BE2C (cell line): ENCODE data around the gene TMEM132E.
A peak's percentile ranks its signal among the peaks of the same experiment; 100 is the strongest.

ENCODE experiments used
- DNase-seq: peaks from one replicate; pipeline ENCODE4 v3.0.0-alpha.2; 2020
- H3K27me3 ChIP-seq: fragments of 250-450 bp; sonication (Bioruptor Pico); 2 replicates; pipeline ENCODE4 v1.5.1; 2020; ENCODE audit warnings: mild to moderate bottlenecking
- H3K36me3 ChIP-seq: fragments of 250-450 bp; sonication (Bioruptor Pico); 2 replicates; pipeline ENCODE4 v1.5.1; 2020; ENCODE audit warnings: mild to moderate bottlenecking
- H3K4me1 ChIP-seq: fragments of 250-450 bp; sonication (Bioruptor Pico); 2 replicates; pipeline ENCODE4 v1.5.1; 2020
- H3K4me3 ChIP-seq: 2 replicates; pipeline ENCODE4 v1.5.1; 2011; ENCODE audit warnings: low read depth, low read length
- H3K9me3 ChIP-seq: fragments of 250-450 bp; sonication (Bioruptor Pico); 2 replicates; pipeline ENCODE4 v1.5.1; 2020
- TF ChIP-seq, protein P1 (sequence below): IDR thresholded peaks from 2 replicates; pipeline ENCODE4 v1.5.1; 2012; ENCODE audit warnings: mild to moderate bottlenecking, low read depth, low read length

Gene TMEM132E

GRCh38 chr17:34665150-34665806, 85.9 kb downstream of the TMEM132E start:
- Histone ChIP-seq H3K9me3 (no peaks in the 10 kb centered on the region), H3K27me3 (no peaks in the 10 kb centered on the region), H3K4me1 (peaks cover 22% of the 10 kb centered on the region), H3K36me3 (no peaks in the 10 kb centered on the region), H3K4me3 (no peak overlapping the region)
- TF ChIP-seq, protein P1, sequence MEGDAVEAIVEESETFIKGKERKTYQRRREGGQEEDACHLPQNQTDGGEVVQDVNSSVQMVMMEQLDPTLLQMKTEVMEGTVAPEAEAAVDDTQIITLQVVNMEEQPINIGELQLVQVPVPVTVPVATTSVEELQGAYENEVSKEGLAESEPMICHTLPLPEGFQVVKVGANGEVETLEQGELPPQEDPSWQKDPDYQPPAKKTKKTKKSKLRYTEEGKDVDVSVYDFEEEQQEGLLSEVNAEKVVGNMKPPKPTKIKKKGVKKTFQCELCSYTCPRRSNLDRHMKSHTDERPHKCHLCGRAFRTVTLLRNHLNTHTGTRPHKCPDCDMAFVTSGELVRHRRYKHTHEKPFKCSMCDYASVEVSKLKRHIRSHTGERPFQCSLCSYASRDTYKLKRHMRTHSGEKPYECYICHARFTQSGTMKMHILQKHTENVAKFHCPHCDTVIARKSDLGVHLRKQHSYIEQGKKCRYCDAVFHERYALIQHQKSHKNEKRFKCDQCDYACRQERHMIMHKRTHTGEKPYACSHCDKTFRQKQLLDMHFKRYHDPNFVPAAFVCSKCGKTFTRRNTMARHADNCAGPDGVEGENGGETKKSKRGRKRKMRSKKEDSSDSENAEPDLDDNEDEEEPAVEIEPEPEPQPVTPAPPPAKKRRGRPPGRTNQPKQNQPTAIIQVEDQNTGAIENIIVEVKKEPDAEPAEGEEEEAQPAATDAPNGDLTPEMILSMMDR = peak; percentile 7; the same call in 1 of the 2 replicates
- DNase-seq = peak; percentile 70

DNA sequence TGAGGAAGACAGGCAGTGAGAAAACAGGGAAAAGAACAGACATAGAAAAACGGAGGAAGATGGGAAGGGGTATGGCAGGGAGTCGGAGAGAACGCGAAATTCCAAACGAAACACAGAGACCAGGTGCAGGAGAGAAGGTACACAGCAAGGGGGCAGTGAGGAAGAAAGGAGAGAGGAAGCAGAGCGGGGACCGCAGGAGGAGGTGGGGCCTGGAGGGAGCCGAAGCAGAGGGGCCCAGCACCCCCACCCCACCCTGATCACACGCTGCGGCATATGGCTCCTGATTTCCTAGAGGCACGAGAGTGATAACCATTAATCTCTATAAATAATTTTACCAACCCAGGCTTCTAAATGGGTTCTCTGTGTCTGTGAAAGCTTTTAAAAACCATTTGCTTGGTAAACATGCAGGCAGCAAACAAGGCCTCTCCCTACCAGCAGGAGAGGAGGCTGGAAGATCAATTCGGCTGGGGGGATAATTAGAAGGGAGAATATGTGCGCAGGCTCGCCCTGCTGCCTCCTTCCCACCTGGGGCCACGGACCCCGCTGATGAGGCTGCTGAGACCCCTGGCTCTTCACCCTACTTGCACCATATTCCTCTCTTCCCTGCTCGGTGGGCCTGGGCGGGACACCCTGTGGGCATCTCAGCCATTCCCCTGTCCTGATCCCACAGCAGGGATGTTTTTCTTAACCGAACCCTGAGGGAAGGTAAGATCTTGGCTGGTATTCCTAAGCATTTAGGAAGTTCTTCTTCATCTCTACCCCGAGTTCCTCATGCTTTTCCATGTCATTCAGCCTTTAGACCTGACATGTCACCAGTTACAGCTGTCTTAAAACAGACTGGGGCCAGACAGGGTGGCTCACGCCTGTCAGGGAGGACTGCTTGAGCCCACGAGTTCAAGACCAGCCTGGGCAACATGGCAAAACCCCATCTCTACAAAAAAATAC, 86.7 kb downstream of the TMEM132E start:
- DNase-seq = peak; percentile 43

DNA sequence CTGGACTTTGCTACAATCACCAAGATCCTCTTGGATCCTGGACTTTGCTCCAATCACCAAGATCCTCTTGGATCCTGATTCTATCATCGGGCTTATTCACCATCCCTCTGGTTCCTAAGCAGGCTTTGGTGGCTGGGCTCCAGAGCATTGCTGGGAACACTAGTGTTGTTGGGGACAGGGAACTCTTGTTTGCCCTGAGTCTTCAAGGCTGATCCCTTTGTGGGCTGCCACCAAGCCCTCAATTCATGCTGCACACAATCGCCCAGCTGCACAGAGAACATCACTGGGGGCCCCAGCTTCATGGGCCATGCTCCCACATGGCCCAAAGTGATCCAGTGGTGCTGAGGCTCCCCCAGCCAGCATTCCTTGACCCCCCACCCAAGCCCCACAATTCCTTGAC, 88.3 kb downstream of the TMEM132E start:
- Histone ChIP-seq H3K27me3 (no peaks in the 10 kb centered on the region), H3K36me3 (no peaks in the 10 kb centered on the region), H3K9me3 (no peaks in the 10 kb centered on the region), H3K4me3 (no peak overlapping the region), H3K4me1 (peaks cover 22% of the 10 kb centered on the region)
- no peak for DNase-seq
- TF ChIP-seq, protein P1 = no peak

More for the DNA sequence above, 86.7 kb downstream of the TMEM132E start:
- H3K36me3 ChIP-seq = no peaks in the 10 kb centered on the region
- no peaks in the 10 kb centered on the region for H3K27me3 ChIP-seq
- no peak overlapping the region for H3K4me3 ChIP-seq
- peaks cover 22% of the 10 kb centered on the region for H3K4me1 ChIP-seq
- TF ChIP-seq, protein P1 = peak; percentile 25
- no peaks in the 10 kb centered on the region for H3K9me3 ChIP-seq

- no peaks in the 10 kb centered on the region for H3K36me3 ChIP-seq
- peaks cover 22% of the 10 kb centered on the region for H3K4me1 ChIP-seq
- H3K27me3 ChIP-seq = no peaks in the 10 kb centered on the region
- H3K9me3 ChIP-seq = no peaks in the 10 kb centered on the region
- H3K4me3 ChIP-seq = no peak overlapping the region
- no peak for DNase-seq
- TF ChIP-seq, protein P1 = no peak
Measured at GRCh38 chr17:34668206-34668605, 88.8 kb downstream of the TMEM132E start.

GRCh38 chr17:34669511-34669910, 90.1 kb downstream of the TMEM132E start:
- no peaks in the 10 kb centered on the region for H3K27me3 ChIP-seq
- no peak for DNase-seq
- no peaks in the 10 kb centered on the region for H3K9me3 ChIP-seq
- no peak overlapping the region for H3K4me3 ChIP-seq
- H3K36me3 ChIP-seq = no peaks in the 10 kb centered on the region
- TF ChIP-seq, protein P1 = no peak
- H3K4me1 ChIP-seq = peaks cover 22% of the 10 kb centered on the region

GRCh38 chr17:34670618-34671017, 91.2 kb downstream of the TMEM132E start:
- H3K36me3 ChIP-seq = no peaks in the 10 kb centered on the region
- no peaks in the 10 kb centered on the region for H3K9me3 ChIP-seq
- no peaks in the 10 kb centered on the region for H3K27me3 ChIP-seq
- no peak for DNase-seq
- H3K4me3 ChIP-seq = no peak overlapping the region
- H3K4me1 ChIP-seq = peaks cover 15% of the 10 kb centered on the region; the same call in 1 of the 2 replicates
- TF ChIP-seq, protein P1 = no peak
